HG02571 (cell line): Measurements from ENCODE around the gene FTO.

Source experiments
- ATAC-seq: cut with Tn5 transposase; IDR thresholded peaks from one replicate; pipeline ENCODE4 v1.9.1; 2021; ENCODE audit warnings: mild to moderate bottlenecking, moderate library complexity; ENCODE audit not compliant: unreplicated experiment

The FTO gene

DNA sequence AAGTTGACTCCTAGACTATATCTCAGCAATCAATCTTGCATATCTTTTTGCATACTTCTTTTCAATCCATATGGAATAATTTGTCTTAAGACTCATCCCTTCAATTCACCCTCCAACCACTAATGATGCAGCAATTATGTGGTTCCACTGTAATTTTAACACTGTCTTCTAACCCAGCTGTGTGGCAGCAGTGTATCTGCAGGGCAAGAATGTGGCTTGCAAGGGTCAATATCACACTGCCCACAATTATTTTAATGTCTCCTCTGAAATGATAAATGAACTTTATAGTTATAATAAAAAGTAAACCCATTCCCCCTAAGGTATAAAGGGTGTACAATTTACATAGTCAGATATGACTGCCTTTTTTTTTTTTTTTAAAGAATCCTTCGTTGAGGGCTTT lies 48.6 kb downstream of the FTO start:
- ATAC-seq: no peak

DNA sequence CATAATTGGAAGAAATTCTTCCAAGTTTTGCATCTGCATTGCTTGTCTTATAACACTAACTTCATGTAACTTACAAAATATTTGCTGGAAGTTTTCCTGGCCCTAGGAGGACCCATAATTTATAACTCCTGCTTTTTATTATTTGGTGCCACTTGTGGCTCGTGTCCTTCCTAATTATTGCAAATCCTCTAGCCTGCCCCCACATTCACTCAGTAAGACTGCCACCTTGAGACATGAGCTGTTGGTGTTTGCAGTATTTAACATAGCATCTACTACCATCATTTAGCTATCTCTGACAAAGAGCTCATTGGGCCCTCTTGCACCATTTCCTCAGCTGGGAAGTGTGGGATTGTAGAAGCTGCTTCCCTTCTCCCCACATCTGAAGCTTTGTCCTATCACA lies 49.5 kb downstream of the FTO start:
- no peak for ATAC-seq

DNA sequence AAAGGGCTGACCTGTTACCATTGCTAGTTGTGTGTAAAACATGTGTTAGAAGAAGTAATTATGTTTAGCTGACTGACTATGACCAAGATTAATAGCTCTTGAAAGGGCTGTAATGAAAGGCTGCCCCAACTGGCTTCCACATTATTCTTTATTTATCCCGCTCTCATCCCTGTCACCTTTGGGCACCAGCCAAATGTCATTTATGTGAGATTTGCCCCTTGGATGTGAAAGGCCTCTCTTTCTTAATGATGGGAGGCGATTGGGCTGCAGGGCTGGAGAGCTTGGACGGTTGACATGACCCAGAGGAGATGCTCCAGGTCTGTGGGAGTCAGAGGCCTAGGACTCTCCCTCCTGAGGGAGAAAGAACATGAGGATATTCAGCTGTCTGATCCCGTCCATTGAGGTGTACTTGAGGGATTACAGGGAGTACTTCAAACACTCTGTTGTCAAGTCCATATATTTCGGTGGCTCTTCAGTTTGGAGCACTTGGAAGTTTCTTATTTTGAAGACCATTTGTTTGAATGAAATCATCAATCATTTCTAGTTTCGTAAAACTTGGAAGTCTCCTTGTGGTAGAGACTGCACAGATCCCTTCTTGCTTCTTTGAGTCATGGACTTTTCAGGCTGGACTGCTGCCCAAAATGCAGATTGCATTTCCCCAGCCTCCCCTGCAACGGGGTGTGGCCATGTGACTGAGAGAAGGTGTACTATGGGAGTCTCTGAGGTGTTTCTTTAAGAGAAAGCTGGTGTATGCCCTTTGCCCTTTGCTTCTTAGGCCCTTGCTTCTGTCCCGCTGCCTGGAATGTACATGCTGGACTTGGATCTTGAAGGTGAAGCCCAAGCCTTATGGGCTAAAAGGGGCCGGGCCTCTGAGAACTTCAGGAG lies 51.3 kb downstream of the FTO start:
- ATAC-seq: no peak

DNA sequence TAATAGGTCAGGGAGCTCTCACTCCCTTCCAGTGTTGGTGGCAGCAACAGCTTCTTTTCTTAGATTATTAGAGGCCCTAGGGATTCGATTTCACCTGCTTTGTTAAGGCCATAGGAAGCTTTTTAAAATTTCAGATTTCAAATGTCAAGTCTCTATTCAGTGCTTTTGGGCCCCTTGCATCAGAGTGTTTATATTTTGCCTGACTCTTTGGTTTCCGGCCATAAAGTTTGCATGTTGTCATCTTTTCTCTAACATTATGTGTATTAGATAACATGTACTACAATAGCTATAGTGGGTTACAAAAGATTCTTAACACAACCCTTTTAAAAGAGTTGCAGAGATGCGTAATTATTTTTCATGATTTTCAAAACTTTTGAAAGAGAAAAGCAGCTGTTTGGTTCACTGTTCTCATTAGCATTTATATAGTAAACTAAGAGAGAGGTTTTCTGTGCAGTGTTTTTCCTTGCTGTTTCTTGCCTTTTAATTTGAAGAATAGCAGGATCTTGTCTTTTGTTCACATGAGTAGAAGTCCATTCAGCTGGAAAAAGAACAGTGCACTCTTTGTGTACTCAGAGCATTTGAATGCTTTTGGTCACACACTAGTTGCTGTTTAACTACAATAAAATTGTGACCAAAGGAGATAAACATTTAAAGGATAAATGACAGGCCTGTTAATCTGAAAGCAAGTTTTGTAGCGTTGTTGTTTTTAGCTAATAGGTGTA lies 52.5 kb downstream of the FTO start:
- ATAC-seq: no peak

DNA sequence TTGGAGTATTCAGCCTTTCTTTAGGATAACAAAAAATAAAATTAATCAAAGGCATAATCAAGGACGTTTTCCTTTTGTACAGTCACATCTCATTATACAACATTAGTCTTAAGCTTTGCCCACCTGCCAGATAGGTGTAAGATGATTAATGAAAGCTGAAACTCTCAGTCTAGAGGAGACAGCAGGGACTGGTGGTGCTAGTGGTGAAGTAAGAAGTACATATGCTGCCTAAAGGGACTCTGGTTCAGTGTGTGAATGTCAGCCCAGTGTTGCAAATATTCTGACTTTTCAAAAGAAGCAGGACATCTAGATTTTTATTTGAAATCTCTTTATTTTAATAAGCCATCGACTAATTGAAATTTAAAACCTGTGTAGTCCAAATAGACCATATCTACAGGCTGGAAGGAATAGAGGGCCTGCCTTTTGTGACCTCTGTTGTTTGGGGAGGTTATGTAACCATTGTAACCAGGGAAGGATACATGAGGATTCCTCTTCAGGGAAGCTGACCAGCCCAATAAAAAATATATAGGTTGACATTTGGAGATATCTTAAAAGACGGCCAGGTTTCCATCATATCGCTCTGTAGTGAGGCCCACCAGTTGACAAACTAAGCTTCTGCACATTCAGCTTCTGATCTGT lies 54.1 kb downstream of the FTO start:
- ATAC-seq: no peak

DNA sequence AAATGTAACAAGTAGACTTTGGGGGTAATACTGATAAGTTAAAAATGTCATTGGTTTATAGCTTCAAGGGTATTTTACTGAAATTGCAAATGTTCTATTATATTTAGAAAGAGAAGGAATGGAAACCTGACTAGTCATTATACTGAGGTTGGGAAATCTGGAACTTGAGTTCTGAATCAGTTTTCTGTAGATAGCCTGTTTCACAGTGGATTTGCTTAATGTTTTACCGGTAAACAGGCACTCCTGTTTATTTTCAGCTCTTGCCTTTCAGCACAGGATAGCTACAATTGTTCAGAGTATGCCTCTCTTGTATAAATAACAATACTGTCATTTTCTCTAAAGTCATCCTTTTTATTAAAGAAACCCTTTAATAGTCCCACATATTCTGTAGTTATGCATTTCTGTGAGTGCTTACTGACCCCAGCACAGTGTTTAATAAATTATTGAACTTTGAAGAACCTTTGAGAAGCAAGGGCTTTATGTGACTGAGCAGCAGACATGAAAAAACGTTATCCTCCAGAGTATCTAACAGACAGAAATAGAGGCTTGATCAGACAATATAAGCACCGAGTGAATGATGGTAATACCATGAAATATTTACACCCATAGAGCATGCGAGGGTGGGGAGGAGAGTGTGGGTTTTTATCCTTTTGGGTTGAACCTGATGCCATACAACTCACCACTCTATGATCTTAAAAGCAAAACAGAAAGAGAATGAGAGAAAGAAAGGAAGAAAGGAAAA lies 58.2 kb downstream of the FTO start:
- no peak for ATAC-seq

DNA sequence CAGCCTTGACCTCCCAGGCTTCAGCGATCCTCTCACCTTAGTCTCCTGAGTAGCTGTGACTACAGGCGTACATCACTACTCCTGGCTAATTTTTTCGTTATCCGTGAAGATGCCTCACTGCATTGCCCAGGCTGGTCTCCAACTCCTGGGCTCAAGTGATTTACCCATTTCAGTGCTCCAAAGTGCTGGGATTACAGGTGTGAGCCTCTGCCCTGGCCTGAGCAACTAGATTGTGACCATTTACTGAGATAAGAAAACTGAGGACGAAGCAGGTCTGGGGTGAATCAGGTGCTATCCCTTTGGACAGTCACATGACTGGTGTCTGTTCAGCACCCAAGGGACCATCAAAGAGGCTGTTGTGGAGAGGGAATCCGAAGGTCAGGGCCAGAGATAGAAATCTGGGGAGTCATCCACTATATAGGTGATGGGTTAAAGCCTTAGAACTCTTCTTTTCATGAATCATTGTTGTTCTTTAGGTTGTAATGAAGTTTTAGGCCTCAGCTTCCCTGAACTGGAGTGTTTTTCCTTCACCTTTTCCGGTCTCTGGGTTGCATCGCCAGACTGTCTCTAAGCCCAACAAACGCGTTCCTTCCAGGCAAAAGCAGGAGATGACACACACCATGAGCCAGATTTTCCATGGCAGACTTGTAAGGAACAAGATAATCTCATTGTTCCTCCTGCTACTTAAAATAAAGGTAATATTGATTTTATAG lies 62.5 kb downstream of the FTO start:
- no peak for ATAC-seq

DNA sequence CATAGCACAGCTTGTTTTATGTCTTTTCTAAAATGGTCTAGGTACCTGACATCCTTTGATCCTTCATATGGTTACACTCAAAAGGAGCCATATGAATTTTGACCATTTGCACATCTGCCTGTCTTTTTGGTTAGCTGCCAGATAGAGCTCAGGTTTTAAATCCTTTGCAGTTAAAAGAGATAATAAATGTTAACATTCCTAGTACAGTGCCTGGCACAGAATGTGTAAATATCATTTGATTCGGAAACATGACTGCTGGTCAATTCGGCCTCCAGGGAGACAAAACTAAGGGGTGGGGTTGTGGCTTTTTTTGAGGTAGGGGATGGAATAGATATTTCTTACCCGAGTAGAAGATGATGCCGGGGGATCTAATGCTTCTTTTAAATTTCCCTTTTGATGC lies 64.2 kb downstream of the FTO start:
- no peak for ATAC-seq

DNA sequence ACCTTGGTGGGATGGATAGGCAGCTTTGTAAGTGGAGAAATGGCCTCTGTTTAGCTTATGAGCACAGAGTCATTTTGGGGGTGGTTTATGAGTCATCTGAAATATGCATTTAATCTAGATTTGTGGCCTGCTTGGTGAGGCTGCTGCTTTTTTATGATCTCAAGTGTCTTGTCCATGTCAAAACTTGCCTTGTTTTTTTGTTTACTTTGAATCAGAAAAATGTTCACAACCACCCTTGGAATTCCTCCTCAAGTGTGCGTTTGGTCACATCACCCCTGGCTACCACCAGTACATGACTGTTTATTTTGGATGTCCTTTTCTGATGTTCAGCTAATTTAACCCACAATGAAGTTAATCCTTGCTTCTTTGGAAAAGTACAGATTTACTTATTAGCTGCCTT lies 64.6 kb downstream of the FTO start:
- ATAC-seq: no peak

DNA sequence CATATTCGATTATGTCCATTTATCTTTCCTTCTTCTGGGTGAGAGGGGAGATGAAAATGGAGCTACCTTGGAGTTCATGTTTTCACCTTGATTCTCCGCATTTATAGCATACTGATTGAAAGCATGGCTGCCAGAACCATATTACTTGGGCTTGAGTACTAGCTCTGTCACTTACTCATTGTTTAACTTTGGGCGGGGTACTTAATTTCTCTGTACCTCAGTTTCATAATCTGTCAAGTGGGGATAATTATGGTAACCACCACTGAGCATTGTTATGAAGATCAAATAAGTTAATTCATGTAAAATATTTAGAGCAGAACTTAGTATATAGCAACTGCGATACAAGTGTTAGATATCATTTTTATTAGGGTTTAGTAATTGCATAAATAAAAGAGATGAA lies 65.2 kb downstream of the FTO start:
- ATAC-seq: no peak

DNA sequence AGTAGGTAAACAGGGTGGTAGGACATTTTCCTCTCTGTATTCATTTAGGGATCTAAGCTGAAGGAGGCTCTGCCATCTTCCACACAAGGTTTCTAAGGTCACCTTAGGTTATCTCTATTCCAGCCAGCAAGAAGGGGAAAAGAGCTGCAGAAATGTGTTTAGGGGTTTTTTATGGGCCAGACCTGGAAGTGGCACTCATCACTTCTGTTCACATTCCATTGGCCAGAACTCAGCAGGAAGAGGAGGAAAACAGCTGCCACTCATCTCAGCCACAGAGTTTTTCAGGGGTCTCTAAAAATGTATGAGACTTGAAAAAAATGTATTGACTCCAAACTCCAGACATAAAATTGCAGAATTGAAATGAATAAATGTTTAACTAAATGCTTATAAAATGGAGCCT lies 65.8 kb downstream of the FTO start:
- ATAC-seq: no peak

DNA sequence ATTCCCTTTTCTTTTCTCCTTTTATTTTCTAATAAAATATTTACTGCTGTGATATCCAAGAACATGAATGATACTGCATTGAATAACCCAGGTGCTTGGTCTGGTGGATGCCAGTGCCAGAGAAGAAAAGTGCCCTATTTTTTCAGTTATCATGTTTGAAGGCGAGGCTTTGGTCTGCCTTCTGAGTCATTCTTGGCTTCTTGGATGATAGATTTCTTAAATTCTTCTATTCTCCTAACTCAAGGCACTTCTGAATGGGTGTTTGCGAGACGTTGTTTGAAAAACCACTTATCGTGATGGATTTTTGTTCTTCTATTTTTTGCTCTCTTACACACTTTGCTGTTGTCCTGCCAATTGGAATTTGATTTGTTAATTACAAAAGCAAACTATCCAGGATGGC lies 66.7 kb downstream of the FTO start:
- no peak for ATAC-seq

DNA sequence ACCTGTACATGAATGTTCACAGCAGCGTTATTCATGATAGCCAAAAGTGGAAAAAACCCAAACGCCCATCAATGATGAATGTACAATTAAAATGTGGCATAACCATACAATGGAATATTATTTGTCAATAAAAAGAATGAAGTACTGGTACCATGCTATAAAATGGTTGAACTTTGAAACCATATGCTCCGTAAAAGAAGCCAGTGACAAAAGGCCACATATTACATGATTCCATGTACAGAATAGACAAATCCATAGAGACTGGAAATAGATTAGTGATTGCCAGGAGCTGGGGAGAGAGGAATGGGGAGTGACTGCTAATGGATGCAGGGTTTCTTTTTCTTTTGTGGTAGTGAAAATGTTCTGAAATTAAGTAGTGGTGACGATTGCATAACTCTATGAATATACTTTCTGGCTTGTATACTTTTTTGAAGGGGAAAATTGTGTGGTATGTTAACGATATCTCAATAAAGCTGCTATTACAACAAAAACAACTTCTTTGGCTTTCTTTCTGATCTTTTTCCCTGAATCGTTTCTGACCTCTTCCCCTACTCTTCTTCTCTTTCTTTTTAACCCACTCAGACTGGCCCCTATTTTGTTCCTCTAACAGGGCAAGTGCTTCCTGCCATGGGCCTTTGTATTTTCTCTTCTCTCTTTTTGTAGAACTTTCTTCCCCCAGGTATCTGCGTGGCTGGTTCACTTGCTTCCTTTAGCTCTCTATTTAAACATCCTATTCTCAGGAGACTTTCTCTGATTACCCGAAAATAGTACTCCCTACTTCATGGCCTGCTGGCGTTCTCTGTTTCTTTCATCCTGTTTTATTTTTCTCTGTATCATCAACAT lies 67.9 kb downstream of the FTO start:
- ATAC-seq: no peak

DNA sequence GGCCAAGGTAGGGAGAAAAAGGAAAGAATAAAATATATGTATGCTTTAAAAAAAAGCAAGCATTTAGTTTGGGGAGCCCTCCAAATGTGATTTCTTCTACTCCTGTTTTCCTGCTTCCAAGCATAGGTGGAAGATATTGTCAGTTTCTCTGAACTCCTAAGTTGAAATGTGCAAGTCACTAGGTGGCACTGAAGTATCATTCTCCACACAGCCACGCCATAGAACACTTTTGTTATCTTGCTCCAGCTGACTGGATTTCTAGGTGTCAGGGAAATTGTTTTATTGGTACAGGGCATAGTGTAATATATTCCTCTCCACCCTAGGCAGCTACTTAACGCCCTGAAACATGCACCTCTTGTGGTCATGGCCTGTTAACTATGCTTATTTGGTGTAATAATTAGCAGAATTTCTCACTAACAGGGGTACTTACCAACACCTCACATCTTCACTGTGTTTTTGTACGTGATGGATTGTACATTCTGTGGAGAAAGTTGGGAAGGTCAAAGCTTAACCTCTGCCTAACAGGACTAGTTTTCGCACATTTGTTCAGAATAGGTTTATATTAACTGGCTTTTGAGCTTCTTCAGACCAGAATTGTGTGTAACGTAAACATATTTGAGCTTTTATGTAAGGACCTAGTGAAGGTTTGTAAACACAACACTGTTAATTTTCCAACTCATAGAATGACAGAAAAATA lies 69.3 kb downstream of the FTO start:
- no peak for ATAC-seq

DNA sequence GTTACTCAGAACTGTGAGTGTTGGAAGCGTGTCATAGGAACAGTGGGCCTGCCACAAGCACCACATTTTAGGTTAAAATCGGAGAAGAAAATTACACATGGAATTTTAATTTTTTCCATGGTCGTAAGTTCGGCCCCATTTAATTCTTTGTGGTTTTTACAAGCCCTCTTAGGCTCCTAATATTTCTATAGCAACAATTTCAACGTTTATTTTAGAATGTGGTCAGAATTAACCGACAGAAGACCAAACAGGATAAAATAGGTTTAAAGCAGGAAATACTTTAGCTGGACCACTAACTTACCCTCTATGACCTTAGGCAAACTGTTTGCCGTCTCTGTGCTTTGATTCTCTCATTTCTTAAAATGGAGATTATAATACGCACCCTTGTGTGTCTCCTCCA lies 69.9 kb downstream of the FTO start:
- no peak for ATAC-seq

DNA sequence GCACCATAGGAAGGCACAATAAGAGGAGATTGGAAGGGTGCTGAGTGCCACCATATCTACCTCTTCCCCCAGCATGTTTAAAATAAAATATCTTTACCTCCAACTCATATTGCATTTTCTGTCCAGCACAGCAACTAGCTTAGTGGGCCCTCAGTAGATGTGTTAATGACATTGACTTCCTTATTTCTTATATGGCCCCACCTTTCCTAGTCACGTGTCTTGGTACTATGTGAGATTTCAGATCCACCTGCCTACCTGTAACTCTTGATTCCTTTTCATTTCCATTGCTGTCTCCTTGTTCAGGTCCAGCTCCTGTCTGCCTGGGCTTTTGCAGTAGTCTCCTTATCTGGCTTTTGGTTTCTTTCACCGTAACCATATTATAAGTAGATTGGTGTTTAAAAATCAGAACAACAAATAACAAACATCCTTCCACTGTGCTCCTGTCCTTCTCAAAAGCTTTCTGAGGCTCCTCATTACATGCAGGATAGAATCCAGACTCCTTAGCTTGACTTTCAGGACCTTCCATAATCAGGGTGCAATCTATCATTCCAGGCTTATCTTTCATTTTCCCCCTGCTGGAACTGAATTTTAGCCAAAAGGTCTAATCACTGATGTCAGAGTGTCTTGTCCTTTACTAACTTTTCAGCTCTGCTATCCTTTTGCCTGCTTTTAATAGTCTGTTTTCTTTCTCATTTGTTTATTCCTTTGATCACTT lies 71.3 kb downstream of the FTO start:
- no peak for ATAC-seq

DNA sequence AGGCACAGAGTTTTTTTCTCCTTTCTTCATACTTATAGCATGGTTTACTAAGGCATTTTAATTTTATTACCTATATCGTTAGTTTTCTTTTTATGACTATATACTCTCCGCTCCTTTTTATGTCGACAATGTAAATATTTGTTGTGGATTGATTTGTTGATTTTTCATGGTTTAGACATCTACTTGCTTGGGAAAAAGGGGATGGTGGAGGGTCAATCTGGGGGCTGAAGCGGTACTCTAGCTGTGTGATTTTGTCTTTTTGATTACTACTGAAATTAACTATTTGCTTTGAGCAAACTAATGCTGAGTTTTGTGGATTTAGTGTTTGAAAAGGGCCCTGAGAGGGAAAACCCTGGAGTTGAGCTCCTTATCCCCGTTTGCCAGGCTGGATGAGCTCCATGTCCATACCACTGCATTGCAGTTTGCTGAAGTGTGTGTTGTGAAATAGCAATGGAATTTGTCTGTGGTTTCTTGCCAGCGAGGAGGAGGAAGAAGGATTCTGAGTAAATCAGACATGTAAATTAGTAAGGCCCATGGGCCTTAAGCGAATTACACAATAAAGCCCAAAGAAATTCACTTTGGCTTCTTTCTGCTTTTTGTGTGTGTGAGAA lies 72.0 kb downstream of the FTO start:
- no peak for ATAC-seq

DNA sequence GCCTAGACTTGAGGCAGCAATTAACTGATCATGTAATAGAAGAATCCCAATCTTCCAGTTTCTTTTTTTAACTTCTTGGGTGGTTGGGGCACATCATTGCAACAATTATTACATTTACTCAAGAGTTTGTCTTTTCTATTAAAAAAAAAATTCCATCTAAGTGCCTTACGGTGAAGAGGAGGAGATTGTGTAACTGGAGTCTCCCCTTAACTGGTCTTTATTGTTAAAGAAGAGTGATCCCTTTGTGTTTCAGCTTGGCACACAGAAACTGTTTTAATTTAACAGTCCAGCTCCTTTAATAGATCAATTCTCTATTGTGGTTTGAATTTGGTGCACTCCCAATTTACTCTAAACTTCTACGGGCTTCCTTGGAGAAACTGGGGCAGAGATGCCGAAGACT lies 75.2 kb downstream of the FTO start:
- no peak for ATAC-seq
